Endothelial cell of umbilical vein (primary cell): ENCODE results near the gene CDKN1C. TPM values are rescaled to one million over a fixed set of nuclear protein-coding genes. Genes with fewer than 3 reads are reported as not detected.

Experiments
- BruUV-seq: library from RNA; stranded (reverse); fragments of 400-500 nt; replicated peaks from 2 replicates; lab custom pipeline; 2021; lab: Mats Ljungman, UMichigan
- CTCF ChIA-PET: fragments of 300-600, 350-600 bp; sonication (Branson Sonifier 250); formaldehyde crosslinking; loops from one replicate; lab custom pipeline; 2021; ENCODE audit warnings: antibody characterized with exemption, inconsistent platforms; lab: Charles Lee
- POLR2A ChIA-PET: fragments of 300-600, 350-600 bp; sonication (Branson Sonifier 250); formaldehyde crosslinking; loops from one replicate; lab custom pipeline; 2021; ENCODE audit warnings: antibody characterized with exemption, inconsistent platforms; lab: Charles Lee
- DNase-seq: peaks from one replicate; pipeline ENCODE4 v3.0.0-alpha.2; 2011; ENCODE audit warnings: low read depth, low spot score
- FAIRE-seq: peaks from 2 replicates; lab custom pipeline; 2011; peaks lifted over from hg19 to GRCh38; lab: Jason Lieb, UNC
- H2AFZ ChIP-seq: 2 replicates; pipeline ENCODE4 v1.6.0; 2012; ENCODE audit warnings: low read depth, low read length, control low read depth, inconsistent platforms
- H3K27ac ChIP-seq: 2 replicates; pipeline ENCODE4 v1.5.1; 2011; ENCODE audit warnings: low read depth, mild to moderate bottlenecking, control low read depth, low read length, moderate library complexity; ENCODE audit not compliant: insufficient read depth
- H3K27me3 ChIP-seq, 2 experiments: 2 replicates each; pipeline versions ENCODE4 v1.6.0 to v1.6.1; 2011; ENCODE audit warnings: low read length in 2 of 2, mixed read lengths in 1 of 2; ENCODE audit not compliant: control insufficient read depth in 2 of 2, insufficient read depth in 2 of 2
- H3K36me3 ChIP-seq, 2 experiments: 2 replicates in 1 of 2; 3 replicates in 1 of 2; pipeline ENCODE4 v1.5.1; 2011; ENCODE audit warnings: low read length in 2 of 2, mild to moderate bottlenecking in 1 of 2, moderate library complexity in 1 of 2; ENCODE audit not compliant: control insufficient read depth in 2 of 2, insufficient read depth in 2 of 2; ENCODE audit errors: extremely low read depth in 1 of 2
- H3K4me1 ChIP-seq: 3 replicates; pipeline ENCODE4 v1.5.1; 2011; ENCODE audit warnings: mild to moderate bottlenecking, low read length; ENCODE audit not compliant: control insufficient read depth, insufficient read depth; ENCODE audit errors: extremely low read depth
- H3K4me2 ChIP-seq: 2 replicates; pipeline ENCODE4 v1.6.1; 2011; ENCODE audit warnings: low read length, control low read depth, mixed read lengths; ENCODE audit not compliant: insufficient read depth
- H3K4me3 ChIP-seq, 3 experiments: fragments of 200-600 bp in 1 of 3; sonication (generic), shearing (Covaris generic) in 1 of 3; replicated peaks in 1 of 3; 2 replicates each; pipeline ENCODE4 v1.5.1; 2011 to 2016; ENCODE audit warnings: control low read depth in 3 of 3, low read length in 3 of 3, mild to moderate bottlenecking in 2 of 3, inconsistent platforms in 1 of 3, low read depth in 1 of 3, moderate library complexity in 1 of 3; ENCODE audit not compliant: insufficient read depth in 1 of 3
- H3K79me2 ChIP-seq: 2 replicates; pipeline ENCODE4 v1.6.0; 2012; ENCODE audit warnings: low read length, inconsistent platforms; ENCODE audit not compliant: control insufficient read depth, insufficient read depth
- H3K9ac ChIP-seq: replicated peaks from 2 replicates; pipeline ENCODE3; 2011; ENCODE audit warnings: low read length, control low read depth; ENCODE audit not compliant: insufficient read depth; ENCODE audit errors: extremely low read depth
- H3K9me1 ChIP-seq: replicated peaks from 3 replicates; pipeline ENCODE4 v1.6.0; 2011; ENCODE audit warnings: mild to moderate bottlenecking, low read length; ENCODE audit not compliant: control insufficient read depth, insufficient read depth; ENCODE audit errors: extremely low read depth
- H3K9me3 ChIP-seq: replicated peaks from 2 replicates; pipeline ENCODE4 v1.5.1; 2012; ENCODE audit warnings: low read length, inconsistent platforms; ENCODE audit not compliant: control insufficient read depth, insufficient read depth
- H4K20me1 ChIP-seq: replicated peaks from 2 replicates; pipeline ENCODE3; 2011; ENCODE audit warnings: mild to moderate bottlenecking, low read length; ENCODE audit not compliant: control insufficient read depth, insufficient read depth; ENCODE audit errors: extremely low read depth
- CTCF ChIP-seq, 2 donors: IDR thresholded peaks; 1 replicate in 1 of 2; 2 replicates in 1 of 2; pipeline ENCODE4 v1.5.1; 2011; ENCODE audit warnings: low read length in 2 of 2, mild to moderate bottlenecking in 2 of 2, moderate library complexity in 2 of 2, control low read depth in 1 of 2, inconsistent platforms in 1 of 2, low read depth in 1 of 2; ENCODE audit not compliant: insufficient read depth in 1 of 2; ENCODE audit errors: extremely low read depth in 1 of 2
- EZH2 ChIP-seq: IDR thresholded peaks from 2 replicates; pipeline ENCODE4 v1.6.1; 2012; ENCODE audit warnings: borderline replicate concordance, low read depth, mild to moderate bottlenecking, moderate library complexity, low read length, inconsistent platforms; ENCODE audit not compliant: severe bottlenecking
- FOS ChIP-seq: IDR thresholded peaks from 2 replicates; pipeline ENCODE4 v1.6.1; 2011; ENCODE audit warnings: mild to moderate bottlenecking, low read length, moderate library complexity, borderline replicate concordance; ENCODE audit not compliant: insufficient read depth
- GATA2 ChIP-seq: IDR thresholded peaks from 2 replicates; pipeline ENCODE4 v1.7.0; 2011; ENCODE audit warnings: low read depth, mild to moderate bottlenecking, moderate library complexity, mixed read lengths, low read length; ENCODE audit not compliant: insufficient read length, insufficient read depth
- JUN ChIP-seq: IDR thresholded peaks from 2 replicates; pipeline ENCODE4 v1.6.1; 2011; ENCODE audit warnings: borderline replicate concordance, low read depth; ENCODE audit not compliant: insufficient read length, insufficient read depth
- MYC ChIP-seq: IDR thresholded peaks from one replicate; pipeline ENCODE4 v1.6.1; 2011; ENCODE audit warnings: mild to moderate bottlenecking, low read depth, low read length
- POLR2A ChIP-seq: IDR thresholded peaks from 2 replicates; pipeline ENCODE4 v1.6.1; 2012; ENCODE audit warnings: low read depth, mild to moderate bottlenecking, control low read depth, low read length
- POLR2AphosphoS5 ChIP-seq: IDR thresholded peaks from 2 replicates; pipeline ENCODE4 v1.6.1; 2012; ENCODE audit warnings: low read depth, mild to moderate bottlenecking, control low read depth, low read length, moderate library complexity; ENCODE audit not compliant: insufficient read depth
- dilution Hi-C: fragments of 300-500 bp; cut with MboI; formaldehyde crosslinking; loops from one replicate; pipeline ENCODE4 v1.15.0; 2019; ENCODE audit warnings: low sequenced_read_pairs; ENCODE audit not compliant: extremely low pct_ligation_motif_present
- intact Hi-C: fragments of 100-400 bp; cut with micrococcal nuclease; formaldehyde crosslinking; loops from one replicate; pipeline ENCODE4 v1.10.0; 2022
- polyA plus RNA-seq, 4 experiments: library from polyadenylated mRNA; depleted of rRNA in 3 of 4; stranded (reverse) in 3 of 4; unstranded in 1 of 4; fragments of >200 nt; gene quantifications; 2 replicates each; pipeline versions ENCODE4 v1.2.1 to v1.2.3, GENCODE V29; 2011 to 2012; ENCODE audit warnings: missing spikeins in 1 of 4
- total RNA-seq: library from RNA; stranded (reverse); gene quantifications from 2 replicates; pipeline ENCODE4 v1.2.3, GENCODE V29; 2021
- TF ChIP-seq, protein P1 (sequence below): IDR thresholded peaks from 2 replicates; pipeline ENCODE4 v1.6.1; 2011; ENCODE audit not compliant: insufficient read depth, insufficient read length

The CDKN1C gene
- total and polyA plus RNA-seq, 2 donors (not counting 3 experiments of a cell fraction or from before 2014, with no cell fraction given), result 4.1 to 9.0 TPM

GRCh38 chr11:2838091-2838490 lies 47.5 kb downstream of the CDKN1C start:
- FAIRE-seq, result no peak
- Histone ChIP-seq H3K27ac (no peak overlapping the region), H2AFZ (no peak overlapping the region), H3K36me3 (no peaks in the 10 kb centered on the region), H3K9me3 (no peaks in the 10 kb centered on the region), H3K4me1 (no peaks in the 10 kb centered on the region), H3K4me3 (no peak overlapping the region), H4K20me1 (no peaks in the 10 kb centered on the region), H3K79me2 (no peaks in the 10 kb centered on the region), H3K4me2 (no peak overlapping the region), H3K9me1 (no peaks in the 10 kb centered on the region), H3K9ac (no peak overlapping the region), H3K27me3 (no peaks in the 10 kb centered on the region)
- POLR2A ChIA-PET, result no interaction called here
- intact Hi-C loops (no loop called here), dilution Hi-C loops (no loop called here)
- DNase-seq, result no peak
- no peak for TF ChIP-seq CTCF (IDR thresholded peaks at IDR 0.05; ENCODE audit: extremely low read depth in 1 of 2, insufficient read depth in 1 of 2, low read depth in 1 of 2, low read length in 2 of 2)
- no peak for TF ChIP-seq POLR2AphosphoS5
- no peak for TF ChIP-seq GATA2
- no peak for TF ChIP-seq POLR2A
- TF ChIP-seq JUN, result no peak
- no peak for TF ChIP-seq MYC
- TF ChIP-seq, protein P1, sequence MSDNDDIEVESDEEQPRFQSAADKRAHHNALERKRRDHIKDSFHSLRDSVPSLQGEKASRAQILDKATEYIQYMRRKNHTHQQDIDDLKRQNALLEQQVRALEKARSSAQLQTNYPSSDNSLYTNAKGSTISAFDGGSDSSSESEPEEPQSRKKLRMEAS, result no peak
- no peak for TF ChIP-seq EZH2
- no peak for TF ChIP-seq FOS
- BruUV-seq, result no TSS peak
- CTCF ChIA-PET, result no interaction called here
